ENCODE measurements around the gene PRKN. TPM values are rescaled to one million over a fixed set of nuclear protein-coding genes. Genes with fewer than 3 reads are reported as not detected.

The PRKN gene
- polyA plus RNA-seq, 3 donors = 8.3 to 11.0 (median 9.2) TPM

DNA sequence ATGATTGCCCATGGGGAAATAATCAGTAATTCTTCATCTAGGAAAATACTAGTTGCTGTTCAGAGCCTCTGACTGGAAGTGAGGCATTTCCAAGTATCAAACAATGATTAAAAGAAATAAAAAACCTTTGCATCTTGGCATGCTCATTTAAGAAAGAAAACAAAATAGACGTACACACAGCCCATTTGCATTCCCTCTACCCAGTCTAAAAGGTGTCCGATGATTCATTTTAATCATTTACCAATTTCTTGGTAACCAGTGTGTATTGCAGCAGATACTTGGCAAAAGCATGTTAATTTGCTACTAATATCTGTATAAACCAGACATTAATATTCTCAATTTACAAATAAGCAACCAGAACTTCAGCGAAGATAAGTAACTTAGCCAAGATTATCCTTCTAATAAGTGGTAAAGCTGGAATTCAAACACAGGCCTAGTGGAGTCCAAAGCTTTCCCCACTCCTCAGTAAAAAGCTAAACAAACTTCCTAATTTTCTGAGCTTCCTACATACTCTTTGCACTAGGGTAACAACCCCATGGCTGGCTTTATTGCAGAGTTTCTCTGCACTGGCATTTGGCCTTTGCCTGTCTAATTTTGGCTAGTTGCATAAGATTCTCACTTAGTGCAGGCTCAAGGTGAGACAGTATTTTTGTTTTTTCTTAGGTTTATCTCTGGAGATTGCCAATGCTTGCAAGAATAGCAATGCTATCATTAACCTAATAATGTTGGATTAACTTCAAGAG is 338.1 kb downstream of the PRKN start:
- DNase-seq (ENCODE audit: low read depth in 3 of 3, low spot score in 2 of 3) = no peak

- no peak for DNase-seq (ENCODE audit: low read depth in 3 of 3, low spot score in 2 of 3)
These were observed 339.2 kb downstream of the PRKN start for GRCh38 chr6:162388383-162388777.

DNA sequence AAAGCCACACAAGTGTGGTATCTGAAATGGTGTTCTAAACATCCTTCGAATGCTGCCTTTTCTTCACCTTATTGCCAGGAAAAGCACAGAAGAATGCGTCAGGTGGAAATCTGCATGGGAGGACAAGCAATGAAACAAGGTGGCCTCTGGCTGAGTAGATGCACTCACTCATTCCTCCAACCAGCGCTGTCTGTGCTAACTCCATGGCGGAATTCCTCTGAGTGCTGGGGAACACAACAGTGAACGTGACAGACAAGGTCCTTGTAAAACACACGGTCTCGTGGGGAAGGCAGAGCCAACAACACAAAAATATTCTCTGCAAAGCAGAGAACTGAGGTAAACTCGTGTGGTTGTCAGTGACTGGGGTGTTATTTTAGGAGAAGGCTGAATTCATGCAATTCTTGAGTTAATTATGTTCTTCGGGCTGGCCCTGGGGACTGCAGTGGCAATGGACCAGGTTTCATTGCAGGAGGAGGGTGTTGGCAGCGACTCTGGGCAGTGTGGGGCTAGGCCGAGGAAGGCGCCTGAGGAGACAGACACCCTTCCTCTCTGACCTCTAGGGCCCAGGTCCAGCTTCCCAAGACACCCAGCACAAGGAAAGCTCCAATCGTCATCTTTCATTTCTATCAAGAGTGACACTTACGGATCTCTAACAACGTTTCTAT is 339.7 kb downstream of the PRKN start:
- DNase-seq (ENCODE audit: low read depth in 3 of 3, low spot score in 2 of 3) = no peak

- no peak for DNase-seq (ENCODE audit: low read depth in 3 of 3, low spot score in 2 of 3)
These were observed 341.6 kb downstream of the PRKN start for GRCh38 chr6:162385980-162386379.

GRCh38 chr6:162379757-162380409 is 347.7 kb downstream of the PRKN start:
- no peak for DNase-seq (ENCODE audit: low read depth in 3 of 3, low spot score in 2 of 3)

DNA sequence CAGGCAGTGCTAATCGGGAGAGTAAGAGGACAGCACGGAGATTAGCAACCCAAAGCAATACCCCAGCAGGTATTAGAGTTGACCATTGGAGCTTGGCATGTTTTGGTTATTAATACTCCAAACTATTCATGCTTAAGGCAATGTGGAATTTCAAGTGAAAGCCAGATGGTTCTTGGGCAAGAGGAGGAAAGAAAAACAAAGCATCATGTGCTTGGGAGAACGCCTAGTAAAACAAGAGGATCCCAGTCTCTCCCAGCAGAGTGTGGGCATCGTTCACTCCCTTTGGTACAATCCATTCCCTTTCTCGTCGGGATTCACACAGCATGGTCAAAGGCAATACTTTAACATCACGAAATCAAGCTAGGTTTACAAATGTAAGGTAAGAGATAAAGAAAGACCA is 349.8 kb downstream of the PRKN start:
- DNase-seq (ENCODE audit: low read depth in 3 of 3, low spot score in 2 of 3) = no peak

DNA sequence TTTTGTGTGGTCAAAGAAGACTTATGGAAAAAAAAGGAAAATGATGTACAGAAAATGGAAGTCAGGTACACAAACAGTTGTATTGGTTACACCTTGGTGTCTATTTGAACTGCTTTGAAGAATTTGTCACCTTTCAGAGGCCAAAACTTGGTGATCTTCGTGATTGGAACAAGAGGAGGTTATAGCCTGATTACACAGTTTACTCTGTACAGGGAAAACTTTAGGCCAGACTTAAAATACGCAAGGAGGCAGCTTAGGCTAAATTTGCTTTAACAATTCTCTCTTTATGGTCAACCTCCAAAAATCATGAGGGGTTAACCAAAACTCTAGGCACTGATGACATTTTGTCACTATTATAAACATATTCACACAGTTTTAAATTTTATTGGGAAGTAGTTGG is 353.7 kb downstream of the PRKN start:
- DNase-seq (ENCODE audit: low read depth in 3 of 3, low spot score in 2 of 3) = no peak

GRCh38 chr6:162373192-162373591 is 354.4 kb downstream of the PRKN start:
- no peak for DNase-seq (ENCODE audit: low read depth in 3 of 3, low spot score in 2 of 3)

- no peak for DNase-seq (ENCODE audit: low read depth in 3 of 3, low spot score in 2 of 3)
These were observed 355.5 kb downstream of the PRKN start for GRCh38 chr6:162372106-162372505.

GRCh38 chr6:162371121-162371520 is 356.4 kb downstream of the PRKN start:
- DNase-seq (ENCODE audit: low read depth in 3 of 3, low spot score in 2 of 3) = no peak

DNA sequence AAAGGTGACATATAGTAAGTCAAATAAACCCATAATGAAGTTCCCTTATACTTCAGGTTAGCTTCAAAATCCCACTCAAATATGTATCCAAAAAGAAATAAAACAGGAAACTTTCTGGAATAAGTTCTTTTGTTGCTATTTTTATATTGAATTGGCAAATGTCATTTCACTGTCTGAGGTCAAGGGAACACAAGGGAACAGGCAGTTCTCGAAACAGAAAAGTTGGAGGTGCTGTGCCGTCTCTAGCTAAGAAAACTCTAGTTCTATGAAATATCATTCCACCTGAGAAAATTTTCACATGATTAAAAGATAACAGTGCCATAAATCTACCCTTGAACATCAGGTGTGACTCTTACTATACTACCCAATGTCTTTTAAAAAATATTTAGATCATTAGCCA is 358.5 kb downstream of the PRKN start:
- no peak for DNase-seq (ENCODE audit: low read depth in 3 of 3, low spot score in 2 of 3)

DNA sequence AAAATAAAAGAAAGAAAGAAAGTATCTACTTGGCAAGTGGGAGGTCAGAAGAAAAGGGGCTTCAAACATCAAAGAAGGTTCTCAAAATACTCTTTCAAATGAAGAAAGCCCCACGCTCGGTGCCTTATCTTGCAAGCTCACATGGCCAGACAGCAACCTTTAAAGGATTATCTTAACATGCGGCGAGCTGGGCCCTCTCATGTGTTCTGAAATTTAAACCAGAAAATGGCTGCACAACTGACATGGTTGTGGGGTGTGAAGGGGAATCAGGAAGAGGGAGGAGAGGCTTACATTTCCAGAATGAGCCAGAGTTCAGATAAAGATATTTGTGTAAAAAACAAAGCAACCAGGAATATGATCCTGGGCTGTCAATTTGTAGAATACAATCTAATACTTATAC is 363.1 kb downstream of the PRKN start:
- DNase-seq (ENCODE audit: low read depth in 3 of 3, low spot score in 2 of 3) = no peak

DNA sequence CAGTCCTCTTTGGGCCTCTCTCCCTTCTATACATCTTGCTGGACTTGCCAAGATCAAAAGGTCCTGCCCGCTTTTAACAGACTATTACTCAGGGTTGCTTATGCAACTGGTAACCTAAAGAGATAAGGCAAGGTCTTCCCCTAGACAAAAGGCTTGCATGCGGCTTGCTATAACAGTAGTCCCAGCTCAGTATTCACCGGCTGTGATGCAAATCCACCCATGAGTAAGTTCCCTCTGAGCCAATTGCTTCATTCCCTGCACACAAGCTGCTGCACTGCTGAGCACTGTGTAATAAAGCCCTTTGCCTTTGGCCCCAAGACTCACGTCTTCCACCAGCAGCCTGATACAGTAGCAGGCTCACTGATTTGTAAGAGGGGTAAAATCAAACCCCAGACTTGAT is 363.8 kb downstream of the PRKN start:
- DNase-seq (ENCODE audit: low read depth in 3 of 3, low spot score in 2 of 3) = no peak

DNA sequence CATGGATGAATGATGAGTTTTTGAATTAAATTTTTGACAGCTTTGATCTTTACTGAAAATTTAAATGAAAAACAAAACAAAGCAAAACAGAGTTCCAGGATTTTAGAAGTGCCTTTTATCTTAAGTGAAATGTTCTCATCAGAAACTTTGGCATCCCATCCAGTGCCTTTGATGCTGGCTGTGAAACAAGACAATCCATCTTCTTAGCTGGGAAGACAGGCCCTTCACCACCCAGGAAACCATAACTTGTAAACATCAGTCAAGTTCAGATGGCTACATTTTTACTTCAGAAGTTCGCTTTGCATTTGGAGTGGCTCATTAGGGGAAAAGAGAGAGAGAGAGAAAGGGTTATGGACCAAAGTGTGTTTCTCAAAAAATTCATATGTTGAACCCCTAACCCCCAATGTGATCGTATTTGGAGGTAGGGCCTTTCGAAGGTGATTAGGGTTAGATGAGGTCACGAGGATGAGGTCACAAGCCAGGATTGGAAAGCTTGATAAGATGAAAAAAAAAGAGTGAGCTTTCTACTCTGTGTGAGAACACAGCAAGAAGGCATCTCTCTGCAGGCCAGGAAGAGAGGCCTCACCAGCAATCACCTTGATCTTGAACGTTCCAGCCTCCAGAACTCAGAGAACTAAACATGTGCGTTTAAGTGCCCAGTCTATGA is 366.5 kb downstream of the PRKN start:
- no peak for DNase-seq (ENCODE audit: low read depth in 3 of 3, low spot score in 2 of 3)

DNA sequence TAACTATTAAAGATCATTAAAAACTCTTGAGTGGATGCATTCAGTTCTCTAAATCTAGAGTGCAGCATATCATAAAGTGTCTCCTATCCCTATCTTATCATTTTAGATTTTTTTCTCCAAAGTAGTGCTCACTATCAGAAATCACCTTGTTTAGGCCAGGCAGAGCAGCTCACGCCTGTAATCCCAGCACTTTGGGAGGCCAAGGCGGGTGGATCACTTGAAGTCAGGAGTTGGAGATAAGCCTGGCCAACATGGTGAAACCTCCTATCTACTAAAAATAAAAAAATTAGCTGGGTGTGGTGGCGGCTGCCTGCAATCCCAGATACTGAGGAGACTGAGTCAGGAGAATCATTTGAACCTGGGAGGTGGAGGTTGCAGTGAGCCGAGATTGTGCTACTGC is 368.9 kb downstream of the PRKN start:
- DNase-seq (ENCODE audit: low read depth in 3 of 3, low spot score in 2 of 3) = no peak

- DNase-seq (ENCODE audit: low read depth in 3 of 3, low spot score in 2 of 3) = no peak
These were observed 382.5 kb downstream of the PRKN start for GRCh38 chr6:162345051-162345511.

DNA sequence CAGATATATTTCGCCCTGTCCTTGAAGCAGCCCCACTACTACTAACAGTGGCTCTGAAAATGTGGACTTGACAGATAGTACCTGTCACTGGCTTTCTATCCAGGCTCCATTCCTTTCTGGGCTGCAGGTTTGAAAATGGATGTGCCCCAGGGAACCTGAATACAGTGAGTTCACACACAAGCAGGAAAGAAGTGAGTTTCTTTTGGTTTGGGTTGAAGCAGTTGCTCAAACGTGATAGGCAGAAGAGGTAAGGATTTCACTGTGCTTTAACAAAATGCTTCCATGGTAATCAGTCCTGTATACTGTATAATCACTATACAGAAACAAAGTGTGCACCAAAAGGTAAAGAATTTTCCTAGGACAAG is 382.9 kb downstream of the PRKN start:
- DNase-seq (ENCODE audit: low read depth in 3 of 3, low spot score in 2 of 3) = no peak

DNA sequence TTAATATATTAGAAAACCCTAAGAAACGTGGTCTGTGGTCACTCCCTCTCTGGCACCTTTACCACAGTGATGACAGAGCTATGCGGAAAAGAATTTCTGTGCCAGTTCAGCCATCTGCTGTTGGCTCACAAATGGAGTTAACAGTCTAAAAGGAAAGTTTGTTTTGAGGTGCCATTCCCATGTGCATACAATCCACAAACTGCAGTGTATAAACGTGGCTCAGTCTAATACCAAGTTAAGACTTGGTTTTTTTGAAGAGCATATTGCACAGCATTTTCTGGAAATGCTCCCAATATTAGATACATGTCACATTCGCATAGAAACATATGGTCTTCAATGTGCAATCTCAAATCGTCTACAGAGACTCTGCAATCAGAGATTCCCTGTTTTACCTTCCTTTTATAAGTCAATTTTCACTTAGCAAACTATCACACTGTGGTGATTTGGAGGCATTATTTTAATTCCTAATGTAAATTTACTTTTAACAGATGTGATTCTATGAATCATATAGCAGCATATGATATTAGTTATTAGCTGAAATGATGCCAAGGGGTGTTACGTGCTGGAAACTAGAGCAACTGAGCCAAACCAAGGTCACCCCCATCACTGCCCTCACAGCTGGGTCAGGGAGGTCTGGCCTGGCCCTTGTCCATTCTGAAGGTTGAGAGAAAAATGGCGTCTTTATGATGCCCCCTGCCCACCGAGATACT is 383.5 kb downstream of the PRKN start:
- no peak for DNase-seq (ENCODE audit: low read depth in 3 of 3, low spot score in 2 of 3)

- no peak for DNase-seq (ENCODE audit: low read depth in 3 of 3, low spot score in 2 of 3)
These were observed 384.2 kb downstream of the PRKN start for GRCh38 chr6:162343198-162343935.

DNA sequence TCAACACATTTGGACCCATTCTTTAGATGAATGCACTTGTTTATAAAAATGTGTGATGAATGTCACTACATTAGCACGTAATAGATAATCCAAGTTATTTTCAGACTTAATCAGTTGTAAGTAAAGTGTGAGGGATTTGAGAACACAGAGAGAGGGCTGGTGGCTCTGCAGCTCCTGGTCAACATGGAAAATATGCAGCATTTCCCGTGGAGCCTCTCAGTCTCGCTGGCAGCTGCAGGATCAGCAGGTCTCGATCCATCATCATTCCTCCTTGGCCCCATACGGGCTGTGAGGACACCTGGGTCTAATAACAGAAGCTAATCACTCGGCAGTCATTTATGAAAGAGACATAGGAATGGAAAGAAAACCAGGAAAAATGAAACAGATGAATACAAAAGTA is 390.2 kb downstream of the PRKN start:
- DNase-seq (ENCODE audit: low read depth in 3 of 3, low spot score in 2 of 3) = no peak
